GM18861 (cell line): Measurements from ENCODE around the gene EIPR1.
"Not testable (repeated sequence)": the region's sequence is repeated elsewhere in the genome, so short reads cannot be mapped to it uniquely, and the experiment has no call there.

Experiments
- ATAC-seq: cut with Tn5 transposase; IDR thresholded peaks from one replicate; pipeline ENCODE4 v1.9.1; 2021; ENCODE audit not compliant: unreplicated experiment

The EIPR1 gene

GRCh38 chr2:3403587-3404334, 26.1 kb upstream of the EIPR1 start:
- ATAC-seq, result peak; percentile 99

DNA sequence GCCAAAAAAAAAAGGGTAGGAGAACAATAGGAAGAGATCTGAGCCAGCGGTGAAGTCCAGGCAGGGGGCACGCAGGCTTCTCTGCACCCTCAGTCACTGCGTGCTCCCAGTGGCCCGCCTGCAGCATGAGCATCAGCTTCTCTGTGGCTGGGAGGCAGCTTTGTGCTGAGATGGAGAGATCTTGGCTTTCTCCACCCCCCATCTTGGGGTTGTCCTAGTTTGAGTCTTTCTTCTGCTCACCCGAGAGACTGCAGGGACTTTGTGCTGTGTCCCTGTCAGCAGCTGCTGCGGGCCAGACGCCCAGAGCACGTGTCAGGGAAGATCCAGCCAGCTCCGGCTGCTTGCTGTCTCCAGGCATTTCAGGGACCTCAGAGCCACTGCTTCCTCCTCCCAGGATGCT, 22.2 kb upstream of the EIPR1 start:
- ATAC-seq, result no peak

- ATAC-seq, result no peak
These were observed 21.8 kb upstream of the EIPR1 start for GRCh38 chr2:3399381-3399780.

DNA sequence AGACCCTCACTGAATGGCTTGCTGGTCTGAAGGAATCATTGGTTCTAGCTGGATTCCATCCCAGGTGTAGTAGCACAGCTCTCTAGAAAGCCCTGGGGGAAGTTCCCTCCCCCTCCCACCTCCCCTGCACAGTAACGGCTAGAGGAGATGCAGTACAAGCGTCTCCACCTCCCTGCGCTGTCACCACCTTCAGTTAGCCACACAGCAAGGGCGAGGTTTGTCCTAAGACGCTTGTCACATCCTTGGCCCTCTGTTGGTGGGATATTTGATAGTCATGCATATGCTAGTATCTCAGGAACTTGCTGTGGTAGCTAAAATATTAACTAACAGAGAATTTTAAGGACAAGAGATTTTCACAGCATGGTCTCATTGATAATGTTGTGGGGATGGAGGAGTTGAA, 21.2 kb upstream of the EIPR1 start:
- no peak for ATAC-seq

GRCh38 chr2:3396920-3397559, 19.4 kb upstream of the EIPR1 start:
- peak; percentile 64 for ATAC-seq

- no peak for ATAC-seq
These were observed 14.6 kb upstream of the EIPR1 start for GRCh38 chr2:3392216-3392615.

GRCh38 chr2:3390041-3390440, 12.4 kb upstream of the EIPR1 start:
- no peak for ATAC-seq

GRCh38 chr2:3389193-3389592, 11.6 kb upstream of the EIPR1 start:
- no peak for ATAC-seq

GRCh38 chr2:3388412-3388738, 10.8 kb upstream of the EIPR1 start:
- ATAC-seq, result no peak

- ATAC-seq, result no peak
These were observed 10.2 kb upstream of the EIPR1 start for GRCh38 chr2:3387644-3388411.

DNA sequence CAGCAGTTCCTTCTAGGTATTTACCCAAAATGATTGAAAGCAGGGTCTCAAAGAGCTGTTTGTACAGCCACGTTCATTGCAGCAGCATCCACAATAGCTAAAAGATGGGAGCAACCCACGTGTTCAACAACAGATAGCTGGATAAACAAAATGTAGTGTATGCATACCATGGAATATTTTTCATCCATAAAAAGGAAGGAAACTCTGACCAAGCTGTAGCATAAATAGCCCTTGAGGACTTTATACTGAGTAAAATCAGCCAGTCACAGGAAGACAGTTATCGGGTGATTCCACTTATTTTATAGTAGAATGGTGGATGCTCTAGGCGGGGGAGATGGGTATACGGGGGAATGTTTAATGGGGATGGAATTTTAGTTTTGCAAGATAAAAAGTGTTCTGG, 9.4 kb upstream of the EIPR1 start:
- no peak for ATAC-seq

DNA sequence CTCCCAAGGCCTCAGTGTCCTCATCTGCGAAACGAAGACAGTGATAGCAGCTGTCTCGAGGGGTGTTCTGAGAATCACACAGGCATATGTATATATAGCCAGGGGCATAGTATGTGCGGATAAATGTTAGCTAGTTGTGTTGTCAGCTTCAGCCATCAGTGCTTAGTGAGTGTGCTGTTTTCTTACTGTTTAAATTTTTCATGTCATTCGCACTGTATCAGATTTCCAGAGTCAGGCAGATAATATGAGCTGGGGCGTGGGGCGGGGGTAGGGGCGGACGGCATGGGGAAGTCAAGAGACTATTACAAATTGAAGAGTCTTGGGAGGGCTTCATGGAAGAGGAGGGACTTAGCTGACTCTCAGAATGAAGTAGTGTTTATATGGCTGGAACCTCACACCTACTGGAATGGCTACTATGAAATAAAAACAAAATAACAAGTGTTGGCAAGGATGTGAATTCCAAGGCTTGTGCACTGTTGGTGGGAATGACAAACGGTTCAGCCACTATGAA, 8.9 kb upstream of the EIPR1 start:
- ATAC-seq, result no peak

DNA sequence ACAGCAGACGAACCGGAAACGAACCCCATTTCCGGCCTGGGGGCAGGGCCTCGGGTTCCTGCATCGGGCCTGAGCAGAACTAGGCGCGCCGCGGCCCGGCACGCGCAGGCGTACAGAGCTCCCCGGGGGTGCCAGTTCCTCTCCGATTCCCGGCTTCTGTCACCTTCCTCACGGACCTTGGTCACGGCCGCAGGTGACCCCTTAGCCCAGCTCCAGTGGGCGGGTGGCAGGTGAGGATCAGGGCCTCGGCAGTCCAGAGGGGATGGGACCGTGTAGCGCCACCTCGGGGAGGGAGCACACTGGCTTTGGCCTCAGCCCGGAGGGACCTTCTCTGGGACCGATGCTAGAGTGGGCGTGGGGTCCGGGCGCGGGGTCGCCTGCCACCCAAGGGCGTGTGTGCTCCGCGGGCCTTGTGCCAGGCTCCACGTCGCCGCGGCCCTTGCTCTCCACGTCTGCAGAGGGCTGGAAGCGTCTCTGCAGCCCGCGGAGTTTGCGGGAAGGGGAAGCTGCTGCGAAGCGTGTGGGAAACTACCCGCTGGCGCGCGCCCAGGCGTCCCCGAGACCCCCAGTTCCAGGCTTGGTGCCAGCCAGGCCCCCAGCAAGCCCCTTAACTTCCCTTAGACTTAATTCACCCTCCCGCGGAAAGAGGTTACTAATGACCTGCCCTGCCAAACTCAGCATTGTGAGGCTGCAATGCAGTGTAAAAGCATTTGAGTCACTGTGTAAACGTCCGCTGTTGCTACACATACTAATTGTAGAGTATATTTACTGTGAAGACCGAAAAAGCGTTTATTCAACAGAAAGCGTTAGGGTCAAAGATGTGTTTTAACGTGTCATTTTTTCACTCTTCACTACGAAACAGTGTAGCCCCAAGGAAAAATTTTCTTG, 2.3 kb upstream of the EIPR1 start, which contains the start of gene TRAPPC12:
TRAPPC12 (plus strand) TSS at position 48 of the 888 bp plus-strand sequence. CDS start 7,930 bp downstream, outside the sequence.
- ATAC-seq, result peak; percentile 68

- no peak for ATAC-seq
These were observed 1.7 kb upstream of the EIPR1 start for GRCh38 chr2:3379339-3379646.

GRCh38 chr2:3377279-3377611, 373 bp downstream of the EIPR1 start:
- no peak for ATAC-seq

- no peak for ATAC-seq
These were observed 797 bp downstream of the EIPR1 start for GRCh38 chr2:3376821-3377220.

DNA sequence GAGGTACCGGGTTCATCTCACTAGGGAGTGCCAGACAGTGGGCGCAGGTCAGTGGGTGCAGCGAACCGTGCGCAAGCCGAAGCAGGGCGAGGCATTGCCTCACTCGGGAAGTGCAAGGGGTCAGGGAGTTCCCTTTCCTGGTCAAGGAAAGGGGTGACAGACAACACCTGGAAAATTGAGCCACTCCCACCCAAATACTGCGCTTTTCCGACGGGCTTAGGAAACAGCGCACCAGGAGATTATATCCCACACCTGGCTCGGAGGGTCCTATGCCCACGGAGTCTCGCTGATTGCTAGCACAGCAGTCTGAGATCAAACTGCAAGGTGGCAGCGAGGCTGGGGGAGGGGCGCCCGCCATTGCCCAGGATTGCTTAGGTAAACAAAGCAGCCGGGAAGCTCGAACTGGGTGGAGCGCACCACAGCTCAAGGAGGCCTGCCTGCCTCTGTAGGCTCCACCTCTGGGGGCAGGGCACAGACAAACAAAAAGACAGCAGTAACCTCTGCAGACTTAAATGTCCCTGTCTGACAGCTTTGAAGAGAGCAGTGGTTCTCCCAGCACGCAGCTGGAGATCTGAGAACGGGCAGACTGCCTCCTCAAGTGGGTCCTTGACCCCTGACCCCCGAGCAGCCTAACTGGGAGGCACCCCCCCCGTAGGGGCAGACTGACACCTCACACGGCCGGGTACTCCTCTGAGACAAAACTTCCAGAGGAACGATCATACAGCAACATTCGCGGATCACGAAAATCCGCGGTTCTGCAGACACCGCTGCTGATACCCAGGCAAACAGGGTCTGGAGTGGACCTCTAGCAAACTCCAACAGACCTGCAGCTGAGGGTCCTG, 8.1 kb downstream of the EIPR1 start:
- not testable (repeated sequence) for ATAC-seq

DNA sequence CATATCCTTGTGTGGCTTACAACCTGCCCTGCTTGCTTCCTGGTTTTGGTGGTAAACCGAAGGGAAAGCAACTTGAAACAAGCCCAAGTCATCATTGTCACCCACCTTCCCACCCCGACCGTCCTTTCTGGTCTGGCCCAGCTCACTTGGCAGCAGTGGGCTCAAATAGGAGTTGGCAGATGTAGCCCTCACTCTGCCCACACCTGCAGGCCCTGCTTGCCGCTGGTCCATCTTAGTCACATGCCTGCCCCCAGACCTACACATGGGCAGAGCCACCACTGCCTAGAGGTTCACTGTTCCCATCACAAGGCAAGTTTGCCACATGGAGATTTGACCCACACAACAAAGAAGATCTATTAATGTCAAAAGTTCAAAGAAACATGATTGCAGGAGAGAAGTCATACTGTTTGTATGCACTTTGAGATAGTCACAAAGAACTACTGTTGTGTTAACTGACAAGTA, 9.3 kb downstream of the EIPR1 start:
- no peak for ATAC-seq

DNA sequence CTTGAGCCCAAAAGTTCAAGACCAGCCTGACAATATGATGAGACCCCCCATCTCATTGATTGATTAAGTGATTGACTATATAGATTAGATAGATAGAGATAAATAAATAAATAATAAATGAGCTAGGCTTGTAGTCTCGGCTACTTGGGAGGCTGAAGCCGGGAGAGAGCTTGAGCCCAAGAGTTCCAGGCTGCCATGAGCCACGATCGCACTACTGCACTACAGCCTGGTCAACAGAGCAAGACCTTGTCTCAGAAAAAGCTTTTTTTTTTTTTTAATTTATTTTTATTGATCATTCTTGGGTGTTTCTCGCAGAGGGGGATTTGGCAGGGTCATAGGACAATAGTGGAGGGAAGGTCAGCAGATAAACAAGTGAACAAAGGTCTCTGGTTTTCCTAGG, 12.4 kb downstream of the EIPR1 start:
- ATAC-seq, result no peak
